Measurements from ENCODE around the gene CDC27. TPM values are rescaled to one million over a fixed set of nuclear protein-coding genes. Genes with fewer than 3 reads are reported as not detected.
A peak's percentile ranks its signal among the peaks of the same experiment; 100 is the strongest.

CDC27 gene
- total RNA-seq, 1 experiment from 2014 or later, result 146 TPM

DNA sequence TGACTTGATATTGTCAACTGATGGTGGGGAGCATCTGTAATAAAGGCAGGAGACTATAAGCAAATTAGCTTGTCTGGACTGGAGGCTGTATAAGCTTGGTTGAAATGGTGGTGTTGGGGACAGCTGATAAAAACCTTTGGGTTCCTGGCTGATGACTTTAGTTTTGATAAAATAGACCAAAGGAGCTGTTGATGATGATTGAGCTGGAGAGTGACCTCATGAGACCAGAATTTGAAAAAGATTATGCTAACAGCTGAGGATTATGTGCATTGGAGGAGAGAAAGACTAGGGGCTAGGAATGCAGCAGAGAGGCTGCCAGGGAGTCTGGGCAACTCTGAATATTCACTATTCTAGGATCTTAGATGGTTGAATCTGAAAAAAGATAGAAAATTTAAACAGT, 8.7 kb upstream of the CDC27 start:
- Histone ChIP-seq H2AFZ (ENCODE audit: low read length) (peak overlapping the region; percentile 5), H3K79me2 (ENCODE audit: low read length) (no peaks in the 10 kb centered on the region), H3K9ac (ENCODE audit: low read length) (no peak overlapping the region), H3K4me3 (ENCODE audit: low read length) (no peak overlapping the region), H3K27ac (ENCODE audit: low read length) (peak overlapping the region; percentile 43), H3K4me1 (ENCODE audit: low read length) (peaks cover 32% of the 10 kb centered on the region), H3K9me3 (ENCODE audit: low read length) (peaks cover 5% of the 10 kb centered on the region; the same call in 1 of the 2 replicates), H3K4me2 (ENCODE audit: low read depth, low read length, poor library complexity, severe bottlenecking) (peak overlapping the region; percentile 1), H3K9me2 (replicated peaks; ENCODE audit: insufficient read depth, low read length) (no peaks in the 10 kb centered on the region), H3K36me3 (ENCODE audit: insufficient read depth, low read length) (no peaks in the 10 kb centered on the region), H4K20me1 (ENCODE audit: insufficient read depth, low read depth, low read length) (no peaks in the 10 kb centered on the region), H3K27me3 (ENCODE audit: low read length) (no peaks in the 10 kb centered on the region)
- DNase-seq, result no peak

DNA sequence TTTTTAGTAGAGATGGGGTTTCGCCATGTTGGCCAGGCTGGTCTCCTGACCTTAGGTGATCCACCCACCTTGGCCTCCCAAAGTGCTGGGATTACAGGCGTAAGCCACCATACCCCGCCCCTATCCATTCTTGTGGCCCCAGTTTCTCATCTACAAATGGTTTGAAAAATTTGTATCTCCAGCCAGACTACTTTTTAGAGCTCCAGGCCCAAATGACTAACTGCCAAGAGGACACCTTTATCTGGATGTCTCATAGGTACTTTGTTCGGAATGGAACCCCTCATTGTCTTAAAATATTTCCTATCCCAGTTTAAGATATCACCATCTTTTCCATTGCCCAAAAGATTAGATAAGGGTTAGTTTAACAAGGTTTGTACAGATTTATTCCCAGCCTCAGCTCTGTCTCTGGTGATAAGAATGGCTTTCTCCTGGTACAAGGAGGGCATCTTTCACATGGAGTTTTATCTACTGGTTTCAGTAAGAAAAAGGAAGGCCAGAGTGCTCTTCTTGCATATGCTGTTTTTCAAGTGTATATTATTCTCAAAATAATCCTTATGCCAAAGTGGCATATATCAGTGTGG, 4.9 kb upstream of the CDC27 start:
- H3K9ac ChIP-seq (ENCODE audit: low read length), result no peak overlapping the region
- peaks cover under 1% of the 10 kb centered on the region for H3K79me2 ChIP-seq (ENCODE audit: low read length)
- H3K9me3 ChIP-seq (ENCODE audit: low read length), result peaks cover 5% of the 10 kb centered on the region; the same call in 1 of the 2 replicates
- H3K4me3 ChIP-seq (ENCODE audit: low read length), result no peak overlapping the region
- H3K9me2 ChIP-seq (replicated peaks; ENCODE audit: insufficient read depth, low read length), result no peaks in the 10 kb centered on the region
- peaks cover 27% of the 10 kb centered on the region for H3K4me1 ChIP-seq (ENCODE audit: low read length)
- no peaks in the 10 kb centered on the region for H3K36me3 ChIP-seq (ENCODE audit: insufficient read depth, low read length)
- no peak overlapping the region for H3K4me2 ChIP-seq (ENCODE audit: low read depth, low read length, poor library complexity, severe bottlenecking)
- H4K20me1 ChIP-seq (ENCODE audit: insufficient read depth, low read depth, low read length), result no peaks in the 10 kb centered on the region
- no peak overlapping the region for H3K27ac ChIP-seq (ENCODE audit: low read length)
- no peaks in the 10 kb centered on the region for H3K27me3 ChIP-seq (ENCODE audit: low read length)
- no peak overlapping the region for H2AFZ ChIP-seq (ENCODE audit: low read length)
- DNase-seq, result no peak

DNA sequence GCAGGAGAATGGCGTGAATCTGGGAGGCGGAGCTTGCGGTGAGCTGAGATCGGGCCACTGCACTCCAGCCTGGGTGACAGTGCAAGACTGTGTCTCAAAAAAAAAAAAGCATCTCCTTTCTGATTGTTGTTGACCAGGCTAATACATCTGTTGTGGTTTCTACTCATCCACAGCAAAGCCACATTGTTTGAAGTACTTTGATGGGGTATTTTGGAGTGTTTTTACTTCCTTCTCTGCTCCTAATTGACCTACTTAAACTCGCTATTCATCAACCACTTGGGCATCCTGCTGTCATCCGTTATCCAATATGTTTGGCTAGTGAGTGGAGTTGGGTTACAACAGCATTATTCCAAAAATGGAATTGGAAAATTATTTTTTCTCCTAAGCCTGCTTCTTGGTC, 3.5 kb upstream of the CDC27 start:
- Histone ChIP-seq H3K9me3 (ENCODE audit: low read length) (peaks cover 5% of the 10 kb centered on the region; the same call in 1 of the 2 replicates), H3K79me2 (ENCODE audit: low read length) (peaks cover 15% of the 10 kb centered on the region), H3K9me2 (replicated peaks; ENCODE audit: insufficient read depth, low read length) (no peaks in the 10 kb centered on the region), H3K4me1 (ENCODE audit: low read length) (peaks cover 22% of the 10 kb centered on the region), H3K9ac (ENCODE audit: low read length) (no peak overlapping the region), H2AFZ (ENCODE audit: low read length) (no peak overlapping the region), H3K4me3 (ENCODE audit: low read length) (no peak overlapping the region), H3K27ac (ENCODE audit: low read length) (no peak overlapping the region), H3K4me2 (ENCODE audit: low read depth, low read length, poor library complexity, severe bottlenecking) (no peak overlapping the region), H4K20me1 (ENCODE audit: insufficient read depth, low read depth, low read length) (peaks cover 4% of the 10 kb centered on the region; the same call in 1 of the 2 replicates), H3K27me3 (ENCODE audit: low read length) (no peaks in the 10 kb centered on the region), H3K36me3 (ENCODE audit: insufficient read depth, low read length) (no peaks in the 10 kb centered on the region)
- DNase-seq, result peak; percentile 37

DNA sequence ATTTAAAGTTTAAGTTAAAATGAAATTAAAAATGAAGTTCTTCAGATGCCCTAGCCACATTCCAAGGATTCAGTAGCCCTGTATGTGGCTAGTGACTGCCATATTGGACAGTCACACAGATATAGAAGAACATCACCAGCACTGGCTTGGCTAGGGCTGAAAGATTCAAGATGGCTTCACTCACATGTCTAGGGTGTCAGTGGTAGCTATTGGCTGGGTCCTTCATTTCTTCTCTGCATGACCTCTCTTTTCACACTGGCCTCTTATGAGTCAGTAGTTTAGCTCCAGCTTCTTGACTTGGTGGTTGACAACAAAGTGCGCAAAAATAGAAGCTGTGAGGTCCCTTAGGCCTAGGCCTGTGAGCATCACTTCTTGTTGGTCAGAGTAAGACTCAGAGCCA, 1.7 kb upstream of the CDC27 start:
- Histone ChIP-seq H3K4me1 (ENCODE audit: low read length) (peaks cover 38% of the 10 kb centered on the region), H2AFZ (ENCODE audit: low read length) (no peak overlapping the region), H3K9me2 (replicated peaks; ENCODE audit: insufficient read depth, low read length) (no peaks in the 10 kb centered on the region), H3K4me3 (ENCODE audit: low read length) (no peak overlapping the region), H3K79me2 (ENCODE audit: low read length) (peaks cover 33% of the 10 kb centered on the region), H3K27ac (ENCODE audit: low read length) (no peak overlapping the region), H3K27me3 (ENCODE audit: low read length) (no peaks in the 10 kb centered on the region), H3K9ac (ENCODE audit: low read length) (no peak overlapping the region), H3K4me2 (ENCODE audit: low read depth, low read length, poor library complexity, severe bottlenecking) (no peak overlapping the region), H4K20me1 (ENCODE audit: insufficient read depth, low read depth, low read length) (peaks cover 4% of the 10 kb centered on the region; the same call in 1 of the 2 replicates), H3K9me3 (ENCODE audit: low read length) (peaks cover 2% of the 10 kb centered on the region; the same call in 1 of the 2 replicates), H3K36me3 (ENCODE audit: insufficient read depth, low read length) (peaks cover 7% of the 10 kb centered on the region; the same call in 1 of the 2 replicates)
- peak; percentile 42 for DNase-seq

DNA sequence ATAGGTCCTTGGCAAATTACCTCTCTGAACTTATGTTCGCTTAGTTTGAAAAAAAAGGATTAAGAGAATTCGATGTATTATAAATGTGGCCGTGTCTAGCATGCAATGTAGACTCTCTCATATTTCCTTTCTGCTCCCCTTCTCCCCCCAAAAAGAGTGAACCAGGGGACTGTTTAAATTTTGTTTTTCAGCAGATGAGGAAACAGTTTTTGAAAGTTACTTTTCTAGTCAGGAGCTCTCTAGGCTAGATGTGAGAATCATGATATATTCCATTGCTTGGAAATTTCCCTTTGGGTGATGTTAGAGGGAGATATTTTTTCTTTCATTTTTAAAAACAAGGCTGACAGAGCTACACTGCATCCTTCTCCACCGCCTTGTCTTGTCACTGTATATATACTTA, 1.1 kb upstream of the CDC27 start:
- Histone ChIP-seq H3K79me2 (ENCODE audit: low read length) (peaks cover 38% of the 10 kb centered on the region), H3K27me3 (ENCODE audit: low read length) (no peaks in the 10 kb centered on the region), H3K4me2 (ENCODE audit: low read depth, low read length, poor library complexity, severe bottlenecking) (peak overlapping the region; percentile 86), H3K9ac (ENCODE audit: low read length) (no peak overlapping the region), H3K4me1 (ENCODE audit: low read length) (peaks cover 43% of the 10 kb centered on the region), H3K9me2 (replicated peaks; ENCODE audit: insufficient read depth, low read length) (no peaks in the 10 kb centered on the region), H3K9me3 (ENCODE audit: low read length) (no peaks in the 10 kb centered on the region), H2AFZ (ENCODE audit: low read length) (no peak overlapping the region), H4K20me1 (ENCODE audit: insufficient read depth, low read depth, low read length) (peaks cover 4% of the 10 kb centered on the region; the same call in 1 of the 2 replicates), H3K27ac (ENCODE audit: low read length) (no peak overlapping the region), H3K36me3 (ENCODE audit: insufficient read depth, low read length) (peaks cover 11% of the 10 kb centered on the region; the same call in 1 of the 2 replicates), H3K4me3 (ENCODE audit: low read length) (no peak overlapping the region)
- no peak for DNase-seq

DNA sequence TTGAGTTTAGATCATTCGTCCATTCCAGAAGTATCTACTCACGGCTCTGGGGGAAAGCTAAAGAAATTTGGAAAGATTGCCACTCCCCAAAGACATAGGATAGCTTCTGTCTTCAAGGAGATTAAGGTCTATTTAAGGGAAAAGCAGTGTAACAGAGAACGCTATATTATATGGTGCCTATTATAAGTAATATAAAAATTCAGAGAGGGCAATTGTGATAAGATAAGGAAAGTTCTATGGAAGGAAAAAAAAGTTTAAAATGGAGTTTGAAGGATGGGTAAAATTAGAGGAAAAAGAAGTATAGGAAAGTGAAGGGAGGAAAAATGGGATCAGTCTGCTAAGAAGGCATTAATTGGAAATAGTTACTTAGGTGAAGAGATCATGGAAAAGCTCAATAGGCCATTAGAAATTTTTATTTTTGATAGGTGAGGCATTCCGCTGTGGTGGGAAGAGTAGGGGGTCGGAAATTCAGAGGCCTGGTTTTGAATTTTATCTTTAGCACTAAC, 690 bp upstream of the CDC27 start:
- Histone ChIP-seq H3K9ac (ENCODE audit: low read length) (peak overlapping the region; percentile 68), H4K20me1 (ENCODE audit: insufficient read depth, low read depth, low read length) (peaks cover 4% of the 10 kb centered on the region; the same call in 1 of the 2 replicates), H3K4me1 (ENCODE audit: low read length) (peaks cover 44% of the 10 kb centered on the region), H3K36me3 (ENCODE audit: insufficient read depth, low read length) (peaks cover 11% of the 10 kb centered on the region; the same call in 1 of the 2 replicates), H3K9me2 (replicated peaks; ENCODE audit: insufficient read depth, low read length) (no peaks in the 10 kb centered on the region), H3K79me2 (ENCODE audit: low read length) (peaks cover 43% of the 10 kb centered on the region), H2AFZ (ENCODE audit: low read length) (0 out of 2 replicates have a peak overlapping the region, but pooled peaks have one; percentile 51), H3K9me3 (ENCODE audit: low read length) (no peaks in the 10 kb centered on the region), H3K4me2 (ENCODE audit: low read depth, low read length, poor library complexity, severe bottlenecking) (peak overlapping the region; percentile 86), H3K27ac (ENCODE audit: low read length) (peak overlapping the region; percentile 55), H3K4me3 (ENCODE audit: low read length) (peak overlapping the region; percentile 63), H3K27me3 (ENCODE audit: low read length) (no peaks in the 10 kb centered on the region)
- no peak for DNase-seq

DNA sequence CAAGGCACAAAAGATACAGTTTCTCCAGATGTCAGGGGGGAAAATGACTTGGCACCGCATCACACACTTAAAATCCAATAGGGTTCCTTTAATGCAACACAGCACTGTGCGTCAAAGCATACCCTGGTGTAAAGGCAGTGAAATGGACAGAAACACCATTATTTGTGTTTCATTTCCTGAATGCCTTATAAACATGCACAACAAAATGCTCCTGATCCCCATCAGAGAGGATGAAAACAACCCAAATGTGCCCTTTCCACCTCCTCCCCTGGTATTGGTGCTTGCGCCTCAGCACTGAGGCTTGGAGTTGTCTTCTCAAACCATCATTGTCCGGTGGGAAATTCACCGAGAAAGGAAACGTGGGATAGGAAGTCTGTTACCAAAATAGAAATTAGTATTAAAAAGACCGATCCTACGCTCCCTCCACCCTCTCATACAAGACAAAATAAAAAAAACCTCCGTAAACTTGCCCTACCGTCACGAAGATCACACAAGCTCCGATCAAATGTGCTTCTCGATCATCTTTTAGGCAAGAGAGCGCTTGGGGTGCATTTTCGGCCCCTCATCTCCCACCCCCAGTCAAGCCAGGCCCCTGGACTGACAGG, 722 bp downstream of the CDC27 start:
- H3K27ac ChIP-seq (ENCODE audit: low read length), result peak overlapping the region; percentile 86
- peaks cover 20% of the 10 kb centered on the region; the same call in 1 of the 2 replicates for H3K36me3 ChIP-seq (ENCODE audit: insufficient read depth, low read length)
- peak overlapping the region; percentile 98 for H3K9ac ChIP-seq (ENCODE audit: low read length)
- peaks cover 58% of the 10 kb centered on the region for H3K4me1 ChIP-seq (ENCODE audit: low read length)
- no peaks in the 10 kb centered on the region for H3K9me3 ChIP-seq (ENCODE audit: low read length)
- H3K9me2 ChIP-seq (replicated peaks; ENCODE audit: insufficient read depth, low read length), result no peaks in the 10 kb centered on the region
- peak; percentile 72 for DNase-seq
- H3K4me3 ChIP-seq (ENCODE audit: low read length), result peak overlapping the region; percentile 94
- peaks cover 4% of the 10 kb centered on the region; the same call in 1 of the 2 replicates for H4K20me1 ChIP-seq (ENCODE audit: insufficient read depth, low read depth, low read length)
- no peaks in the 10 kb centered on the region for H3K27me3 ChIP-seq (ENCODE audit: low read length)
- H2AFZ ChIP-seq (ENCODE audit: low read length), result no peak overlapping the region; the same call in 1 of the 2 replicates
- peak overlapping the region; percentile 95 for H3K4me2 ChIP-seq (ENCODE audit: low read depth, low read length, poor library complexity, severe bottlenecking)
- peaks cover 57% of the 10 kb centered on the region for H3K79me2 ChIP-seq (ENCODE audit: low read length)

DNA sequence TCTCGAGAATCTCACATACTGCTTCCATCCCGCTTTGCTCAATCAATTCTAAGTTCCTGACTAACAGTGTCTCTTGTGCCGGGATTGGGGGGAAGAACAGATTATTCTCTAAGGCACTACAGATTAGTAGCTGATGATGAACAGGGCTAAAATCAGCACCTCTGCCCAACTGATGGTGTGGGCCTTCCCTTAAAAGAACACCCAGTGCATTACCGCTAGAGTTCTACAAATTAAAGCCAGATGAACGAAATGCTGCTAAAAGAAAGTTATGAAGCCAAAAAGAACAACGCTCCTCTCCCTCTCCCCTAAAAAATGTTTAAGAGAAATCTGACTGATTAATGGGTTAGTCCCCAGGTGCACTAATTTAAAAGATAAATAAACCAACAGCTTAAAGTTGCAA, 4.4 kb downstream of the CDC27 start:
- H3K9me2 ChIP-seq (replicated peaks; ENCODE audit: insufficient read depth, low read length), result no peaks in the 10 kb centered on the region
- H3K4me1 ChIP-seq (ENCODE audit: low read length), result peaks cover 46% of the 10 kb centered on the region
- no peaks in the 10 kb centered on the region for H3K9me3 ChIP-seq (ENCODE audit: low read length)
- peaks cover 94% of the 10 kb centered on the region for H3K79me2 ChIP-seq (ENCODE audit: low read length)
- H3K36me3 ChIP-seq (ENCODE audit: insufficient read depth, low read length), result peaks cover 44% of the 10 kb centered on the region
- H3K27me3 ChIP-seq (ENCODE audit: low read length), result no peaks in the 10 kb centered on the region
- H4K20me1 ChIP-seq (ENCODE audit: insufficient read depth, low read depth, low read length), result peaks cover 8% of the 10 kb centered on the region; the same call in 1 of the 2 replicates
- no peak for DNase-seq
- H2AFZ ChIP-seq (ENCODE audit: low read length), result no peak overlapping the region
- no peak overlapping the region for H3K9ac ChIP-seq (ENCODE audit: low read length)
- H3K4me3 ChIP-seq (ENCODE audit: low read length), result no peak overlapping the region
- peak overlapping the region; percentile 15 for H3K4me2 ChIP-seq (ENCODE audit: low read depth, low read length, poor library complexity, severe bottlenecking)
- H3K27ac ChIP-seq (ENCODE audit: low read length), result no peak overlapping the region

Measured in Karpas-422 (cell line).